DND-41 (cell line): ENCODE measurements around the gene NPSR1.

ENCODE experiments used
- ATAC-seq: fragments of 200-7000 bp; cut with Tn5 transposase; 3 replicates; pipeline ENCODE4 v1.9.1; 2021; ENCODE audit warnings: low read depth; ENCODE audit not compliant: insufficient read depth
- DNase-seq: peaks from one replicate; pipeline ENCODE4 v3.0.0-alpha.2; 2020
- H2AFZ ChIP-seq: 2 replicates; pipeline ENCODE4 v1.6.0; 2012; ENCODE audit warnings: low read depth, low read length
- H3K27ac ChIP-seq: 2 replicates; pipeline ENCODE4 v1.5.1; 2012; ENCODE audit warnings: low read length, inconsistent platforms
- H3K27me3 ChIP-seq: fragments of 200-600 bp; sonication (generic); 2 replicates; pipeline ENCODE4 v1.6.0; 2012; ENCODE audit warnings: low read length, mild to moderate bottlenecking, inconsistent platforms; ENCODE audit not compliant: insufficient read depth, poor library complexity
- H3K36me3 ChIP-seq: 2 replicates; pipeline ENCODE4 v1.5.1; 2012; ENCODE audit warnings: low read length, inconsistent platforms; ENCODE audit not compliant: insufficient read depth
- H3K4me1 ChIP-seq: 2 replicates; pipeline ENCODE4 v1.5.1; 2012; ENCODE audit warnings: mild to moderate bottlenecking, low read length; ENCODE audit not compliant: insufficient read depth
- H3K4me2 ChIP-seq: 2 replicates; pipeline ENCODE4 v1.6.0; 2012; ENCODE audit warnings: mild to moderate bottlenecking, moderate library complexity, low read length, inconsistent platforms; ENCODE audit not compliant: insufficient read depth
- H3K4me3 ChIP-seq, 2 experiments: fragments of 200-600 bp in 1 of 2; shearing (Covaris generic) in 1 of 2; 2 replicates each; pipeline ENCODE4 v1.5.1; 2012 to 2016; ENCODE audit warnings: inconsistent platforms in 2 of 2, low read length in 2 of 2, mild to moderate bottlenecking in 2 of 2, low read depth in 1 of 2, moderate library complexity in 1 of 2
- H3K79me2 ChIP-seq: 2 replicates; pipeline ENCODE4 v1.6.0; 2012; ENCODE audit warnings: low read length, inconsistent platforms; ENCODE audit not compliant: insufficient read depth
- H3K9ac ChIP-seq: 2 replicates; pipeline ENCODE4 v1.6.0; 2012; ENCODE audit warnings: low read depth, mild to moderate bottlenecking, inconsistent platforms, low read length, moderate library complexity
- H3K9me3 ChIP-seq: 2 replicates; pipeline ENCODE4 v1.5.1; 2012; ENCODE audit warnings: low read length, moderate library complexity, mild to moderate bottlenecking, inconsistent platforms; ENCODE audit not compliant: insufficient read depth, severe bottlenecking
- H4K20me1 ChIP-seq: 2 replicates; pipeline ENCODE4 v1.6.0; 2012; ENCODE audit warnings: low read length; ENCODE audit not compliant: insufficient read depth
- CTCF ChIP-seq: IDR thresholded peaks from 2 replicates; pipeline ENCODE4 v1.5.1; 2012; ENCODE audit warnings: borderline replicate concordance, low read length, moderate library complexity, mild to moderate bottlenecking; ENCODE audit not compliant: poor library complexity, severe bottlenecking; ENCODE audit errors: extremely low read depth
- EZH2 ChIP-seq: IDR thresholded peaks from 3 replicates; pipeline ENCODE4 v1.6.1; 2012; ENCODE audit warnings: borderline replicate concordance, low read depth, mild to moderate bottlenecking, moderate library complexity, low read length, inconsistent platforms; ENCODE audit not compliant: severe bottlenecking

Gene NPSR1

GRCh38 chr7:34747176-34747781 lies 89.3 kb downstream of the NPSR1 start:
- H3K79me2 ChIP-seq, result no peaks in the 10 kb centered on the region
- no peak overlapping the region for H3K4me3 ChIP-seq
- no peak overlapping the region for H3K4me2 ChIP-seq
- TF ChIP-seq CTCF (no peak), EZH2 (no peak)
- H3K4me1 ChIP-seq, result no peaks in the 10 kb centered on the region
- H3K9me3 ChIP-seq, result no peaks in the 10 kb centered on the region
- ATAC-seq (no peak), DNase-seq (no peak)
- H4K20me1 ChIP-seq, result no peaks in the 10 kb centered on the region
- H3K27ac ChIP-seq, result no peak overlapping the region
- no peaks in the 10 kb centered on the region for H3K27me3 ChIP-seq
- no peaks in the 10 kb centered on the region for H3K36me3 ChIP-seq
- H2AFZ ChIP-seq, result no peak overlapping the region
- no peak overlapping the region for H3K9ac ChIP-seq

- DNase-seq (no peak), ATAC-seq (no peak)
- Histone ChIP-seq H3K4me2 (no peak overlapping the region), H3K27ac (no peak overlapping the region), H3K9me3 (no peaks in the 10 kb centered on the region), H3K4me3 (no peak overlapping the region), H3K27me3 (no peaks in the 10 kb centered on the region), H2AFZ (no peak overlapping the region), H3K36me3 (no peaks in the 10 kb centered on the region), H4K20me1 (no peaks in the 10 kb centered on the region), H3K4me1 (no peaks in the 10 kb centered on the region), H3K9ac (no peak overlapping the region), H3K79me2 (no peaks in the 10 kb centered on the region)
- TF ChIP-seq EZH2 (no peak), CTCF (no peak)
Observed at GRCh38 chr7:34747867-34748727, 90.1 kb downstream of the NPSR1 start.

GRCh38 chr7:34748728-34749089 lies 90.7 kb downstream of the NPSR1 start:
- Histone ChIP-seq H3K36me3 (no peaks in the 10 kb centered on the region), H3K4me1 (no peaks in the 10 kb centered on the region), H2AFZ (no peak overlapping the region), H3K27ac (no peak overlapping the region), H3K27me3 (no peaks in the 10 kb centered on the region), H3K4me3 (no peak overlapping the region), H3K9ac (no peak overlapping the region), H3K9me3 (no peaks in the 10 kb centered on the region), H3K79me2 (no peaks in the 10 kb centered on the region), H4K20me1 (no peaks in the 10 kb centered on the region), H3K4me2 (no peak overlapping the region)
- TF ChIP-seq EZH2 (no peak), CTCF (no peak)
- DNase-seq (no peak), ATAC-seq (no peak)
